Neural cell (in vitro differentiated cells): Measurements from ENCODE around the gene TEAD4.

ENCODE experiments used
- CTCF ChIP-seq: fragments of 450-650 bp; IDR thresholded peaks from 2 replicates; pipeline ENCODE4 v1.5.1; 2014; ENCODE audit warnings: antibody characterized with exemption, mild to moderate bottlenecking, moderate library complexity; ENCODE audit not compliant: poor library complexity, severe bottlenecking
- EZH2 ChIP-seq: fragments of 200-600, 300-800 bp; shearing (Covaris generic), sonication (generic); IDR thresholded peaks from 2 replicates; pipeline ENCODE4 v1.6.1; 2014; ENCODE audit warnings: antibody characterized with exemption, low read length, borderline replicate concordance, mild to moderate bottlenecking; ENCODE audit not compliant: insufficient read depth, poor library complexity, severe bottlenecking
- MXI1 ChIP-seq: fragments of 450-650 bp; conservative IDR thresholded peaks from 2 replicates; pipeline ENCODE4 v1.6.1; 2014; ENCODE audit warnings: antibody characterized with exemption, mild to moderate bottlenecking; ENCODE audit not compliant: poor library complexity, severe bottlenecking
- POLR2AphosphoS5 ChIP-seq: IDR thresholded peaks from 2 replicates; pipeline ENCODE4 v1.6.1; 2012
- RAD21 ChIP-seq: fragments of 450-650 bp; conservative IDR thresholded peaks from 2 replicates; pipeline ENCODE4 v1.6.1; 2014; ENCODE audit warnings: antibody characterized with exemption, mild to moderate bottlenecking, moderate library complexity
- REST ChIP-seq: IDR thresholded peaks from 2 replicates; pipeline ENCODE4 v1.6.1; 2012; ENCODE audit warnings: borderline replicate concordance
- TAF1 ChIP-seq: IDR thresholded peaks from 2 replicates; pipeline ENCODE4 v1.6.1; 2012; ENCODE audit warnings: low read depth

- TF ChIP-seq CTCF, result no peak
- TF ChIP-seq REST, result no peak
- no peak for TF ChIP-seq POLR2AphosphoS5
- no peak for TF ChIP-seq EZH2
- TF ChIP-seq RAD21, result no peak
- no peak for TF ChIP-seq MXI1
- TF ChIP-seq TAF1, result no peak
Measured at GRCh38 chr12:3022961-3023360, 63.8 kb downstream of the TEAD4 start.
